Epithelial cell of proximal tubule (primary cell): Measurements from ENCODE around the gene LATS2. TPM values are rescaled to one million over a fixed set of nuclear protein-coding genes. Genes with fewer than 3 reads are reported as not detected.

Experiments
- DNase-seq: peaks from one replicate; pipeline ENCODE4 v3.0.0-alpha.2; 2011; ENCODE audit warnings: low read depth
- H3K4me3 ChIP-seq: 2 replicates; pipeline ENCODE4 v1.5.1; 2011; ENCODE audit warnings: low read depth, mild to moderate bottlenecking, low read length
- CTCF ChIP-seq: conservative IDR thresholded peaks from 2 replicates; pipeline ENCODE4 v1.5.1; 2012; ENCODE audit warnings: low read depth, mild to moderate bottlenecking, low read length
- total RNA-seq: library from RNA; depleted of rRNA; stranded (reverse); fragments of >200 nt; gene quantifications from 2 replicates; pipeline ENCODE4 v1.2.3, GENCODE V29; 2015

The LATS2 gene
- total RNA-seq, 1 donor from 2014 or later = 22.1 TPM

- no peak for TF ChIP-seq CTCF
- no peak overlapping the region for H3K4me3 ChIP-seq
- DNase-seq = no peak
These were observed 55.0 kb downstream of the LATS2 start for GRCh38 chr13:21006141-21007005.

- no peak overlapping the region for H3K4me3 ChIP-seq
- DNase-seq = no peak
- no peak for TF ChIP-seq CTCF
These were observed 56.2 kb downstream of the LATS2 start for GRCh38 chr13:21005193-21005592.

GRCh38 chr13:21001471-21001870 lies 59.9 kb downstream of the LATS2 start:
- H3K4me3 ChIP-seq = no peak overlapping the region
- no peak for TF ChIP-seq CTCF
- no peak for DNase-seq

- no peak for DNase-seq
- H3K4me3 ChIP-seq = no peak overlapping the region
- no peak for TF ChIP-seq CTCF
These were observed 60.7 kb downstream of the LATS2 start for GRCh38 chr13:21000647-21001046.

GRCh38 chr13:20998649-20999415 lies 62.6 kb downstream of the LATS2 start:
- no peak overlapping the region for H3K4me3 ChIP-seq
- TF ChIP-seq CTCF = no peak

GRCh38 chr13:20997301-20998161 lies 63.9 kb downstream of the LATS2 start:
- H3K4me3 ChIP-seq = no peak overlapping the region
- no peak for DNase-seq

More at GRCh38 chr13:20998649-20999415, 62.6 kb downstream of the LATS2 start:
- no peak for DNase-seq

More at GRCh38 chr13:20997301-20998161, 63.9 kb downstream of the LATS2 start:
- no peak for TF ChIP-seq CTCF
